Measurements from ENCODE around the gene NTRK2.

Gene NTRK2

GRCh38 chr9:84679571-84679970 is 10.0 kb downstream of the NTRK2 start:
- Histone ChIP-seq H3K9ac (ENCODE audit: low read depth, low read length, poor library complexity, severe bottlenecking) (no peak overlapping the region), H3K9me3 (ENCODE audit: insufficient read depth, low read depth, low read length) (no peaks in the 10 kb centered on the region), H3K79me2 (ENCODE audit: insufficient read depth, low read length) (no peaks in the 10 kb centered on the region), H3K9me2 (replicated peaks; ENCODE audit: low read depth, low read length) (no peaks in the 10 kb centered on the region), H3F3A (ENCODE audit: low read depth) (no peaks in the 10 kb centered on the region), H2AFZ (ENCODE audit: low read length) (no peak overlapping the region), H3K4me3 (ENCODE audit: low read length, poor library complexity, severe bottlenecking) (no peak overlapping the region), H3K27me3 (ENCODE audit: insufficient read depth, low read length, poor library complexity, severe bottlenecking) (no peaks in the 10 kb centered on the region), H4K20me1 (ENCODE audit: insufficient read depth, low read length, poor library complexity, severe bottlenecking) (no peaks in the 10 kb centered on the region), H3K4me2 (ENCODE audit: low read depth, low read length, poor library complexity, severe bottlenecking) (no peak overlapping the region), H3K36me3 (ENCODE audit: insufficient read depth, low read length) (no peaks in the 10 kb centered on the region), H3K4me1 (ENCODE audit: insufficient read depth, low read length, poor library complexity, severe bottlenecking) (no peaks in the 10 kb centered on the region)
- no peak for TF ChIP-seq CTCF (conservative IDR thresholded peaks at IDR 0.05; ENCODE audit: low read length)
- no peak for TF ChIP-seq EZH2phosphoT487 (IDR thresholded peaks at IDR 0.05; ENCODE audit: borderline replicate concordance)

GRCh38 chr9:84681516-84682285 is 12.2 kb downstream of the NTRK2 start:
- Histone ChIP-seq H3K79me2 (ENCODE audit: insufficient read depth, low read length) (no peaks in the 10 kb centered on the region), H3K4me1 (ENCODE audit: insufficient read depth, low read length, poor library complexity, severe bottlenecking) (no peaks in the 10 kb centered on the region), H3K4me3 (ENCODE audit: low read length, poor library complexity, severe bottlenecking) (no peak overlapping the region), H3K36me3 (ENCODE audit: insufficient read depth, low read length) (no peaks in the 10 kb centered on the region), H3K27me3 (ENCODE audit: insufficient read depth, low read length, poor library complexity, severe bottlenecking) (no peaks in the 10 kb centered on the region), H3K9ac (ENCODE audit: low read depth, low read length, poor library complexity, severe bottlenecking) (no peak overlapping the region), H2AFZ (ENCODE audit: low read length) (no peak overlapping the region), H3F3A (ENCODE audit: low read depth) (no peaks in the 10 kb centered on the region), H3K4me2 (ENCODE audit: low read depth, low read length, poor library complexity, severe bottlenecking) (no peak overlapping the region), H3K9me3 (ENCODE audit: insufficient read depth, low read depth, low read length) (no peaks in the 10 kb centered on the region), H3K9me2 (replicated peaks; ENCODE audit: low read depth, low read length) (no peaks in the 10 kb centered on the region), H4K20me1 (ENCODE audit: insufficient read depth, low read length, poor library complexity, severe bottlenecking) (no peaks in the 10 kb centered on the region)
- no peak for TF ChIP-seq EZH2phosphoT487 (IDR thresholded peaks at IDR 0.05; ENCODE audit: borderline replicate concordance)
- TF ChIP-seq CTCF (conservative IDR thresholded peaks at IDR 0.05; ENCODE audit: low read length), result no peak

- Histone ChIP-seq H3K36me3 (ENCODE audit: insufficient read depth, low read length) (no peaks in the 10 kb centered on the region), H3K9ac (ENCODE audit: low read depth, low read length, poor library complexity, severe bottlenecking) (no peak overlapping the region), H3K4me2 (ENCODE audit: low read depth, low read length, poor library complexity, severe bottlenecking) (no peak overlapping the region), H3K4me3 (ENCODE audit: low read length, poor library complexity, severe bottlenecking) (no peak overlapping the region), H3K27me3 (ENCODE audit: insufficient read depth, low read length, poor library complexity, severe bottlenecking) (no peaks in the 10 kb centered on the region), H3K9me3 (ENCODE audit: insufficient read depth, low read depth, low read length) (no peaks in the 10 kb centered on the region; the same call in 1 of the 2 replicates), H3K9me2 (replicated peaks; ENCODE audit: low read depth, low read length) (no peaks in the 10 kb centered on the region), H3K79me2 (ENCODE audit: insufficient read depth, low read length) (no peaks in the 10 kb centered on the region), H3K4me1 (ENCODE audit: insufficient read depth, low read length, poor library complexity, severe bottlenecking) (no peaks in the 10 kb centered on the region), H4K20me1 (ENCODE audit: insufficient read depth, low read length, poor library complexity, severe bottlenecking) (no peaks in the 10 kb centered on the region), H2AFZ (ENCODE audit: low read length) (no peak overlapping the region), H3F3A (ENCODE audit: low read depth) (no peaks in the 10 kb centered on the region)
- TF ChIP-seq CTCF (conservative IDR thresholded peaks at IDR 0.05; ENCODE audit: low read length) (no peak), EZH2phosphoT487 (IDR thresholded peaks at IDR 0.05; ENCODE audit: borderline replicate concordance) (no peak)
These were observed 16.5 kb downstream of the NTRK2 start for GRCh38 chr9:84686068-84686467.

Data from Loucy (cell line).